ENCODE data around the gene MPZ.

The MPZ gene

DNA sequence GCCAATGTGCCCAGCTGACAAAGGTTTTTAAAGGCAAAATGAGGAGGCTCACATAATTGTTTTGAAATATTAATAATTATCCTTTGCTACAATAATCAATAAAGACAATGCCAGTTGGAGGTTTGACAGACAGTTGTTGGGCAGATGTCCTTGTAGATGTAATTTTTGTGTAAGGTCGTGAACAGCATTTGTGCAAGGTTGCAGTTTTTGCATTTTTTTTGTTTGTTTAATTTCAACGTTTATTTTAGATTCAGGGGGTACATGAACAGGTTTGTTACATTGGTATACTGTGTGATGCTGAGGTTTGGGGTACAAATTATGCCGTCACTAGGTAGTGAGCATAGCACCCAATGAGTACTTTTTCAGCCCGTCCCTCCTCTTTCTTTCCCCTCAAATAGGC, 9.3 kb downstream of the MPZ start:
- Histone ChIP-seq H3K27me3 (ENCODE audit: control insufficient read depth in 5 of 5, insufficient read depth in 4 of 5, low read length in 5 of 5) (no peaks in the 10 kb centered on the region), H3K9ac (ENCODE audit: low read length in 5 of 5) (no peak overlapping the region), H3K36me3 (ENCODE audit: control insufficient read depth in 5 of 5, insufficient read depth in 5 of 5, low read length in 5 of 5) (peaks cover 0 to 4% (median 0%) of the 10 kb centered on the region in 5 donors), H3K4me1 (ENCODE audit: control insufficient read depth in 5 of 5, insufficient read depth in 5 of 5, low read length in 5 of 5) (peaks cover 0 to 14% (median 11%) of the 10 kb centered on the region in 5 donors), H3K4me3 (ENCODE audit: low read depth in 1 of 5, low read length in 5 of 5) (no peak overlapping the region), H3K27ac (ENCODE audit: low read depth, low read length) (no peak overlapping the region), H3K9me3 (ENCODE audit: control insufficient read depth in 5 of 5, low read length in 5 of 5) (no peaks in the 10 kb centered on the region)

DNA sequence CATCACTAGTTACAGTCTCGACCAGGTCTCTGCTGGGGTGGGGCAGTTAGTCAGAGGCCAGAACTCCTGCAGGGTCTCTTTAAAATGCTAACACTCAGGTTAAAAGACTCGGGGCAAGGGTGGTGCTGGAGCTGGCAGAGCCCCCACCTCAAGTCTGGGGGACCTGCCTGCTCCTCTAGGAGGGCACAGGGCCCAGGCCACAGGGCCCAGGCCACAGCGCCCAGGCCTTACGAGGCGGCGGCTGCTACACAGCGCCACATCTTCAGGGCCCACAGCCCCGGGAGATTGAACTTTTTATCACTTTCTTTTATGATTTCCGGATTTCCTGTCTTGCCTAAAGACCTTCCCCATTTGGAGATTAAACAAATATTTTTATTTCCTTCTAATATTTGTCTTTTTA, 10.4 kb downstream of the MPZ start:
- Histone ChIP-seq H3K36me3 (ENCODE audit: control insufficient read depth in 5 of 5, insufficient read depth in 5 of 5, low read length in 5 of 5) (peaks cover 0 to 4% (median 0%) of the 10 kb centered on the region in 5 donors), H3K4me3 (ENCODE audit: low read depth in 1 of 5, low read length in 5 of 5) (no peak overlapping the region), H3K27me3 (ENCODE audit: control insufficient read depth in 5 of 5, insufficient read depth in 4 of 5, low read length in 5 of 5) (no peaks in the 10 kb centered on the region), H3K27ac (ENCODE audit: low read depth, low read length) (no peak overlapping the region), H3K9ac (ENCODE audit: low read length in 5 of 5) (no peak overlapping the region), H3K4me1 (ENCODE audit: control insufficient read depth in 5 of 5, insufficient read depth in 5 of 5, low read length in 5 of 5) (peaks cover 0 to 3% (median 0%) of the 10 kb centered on the region in 5 donors), H3K9me3 (ENCODE audit: control insufficient read depth in 5 of 5, low read length in 5 of 5) (no peaks in the 10 kb centered on the region)

DNA sequence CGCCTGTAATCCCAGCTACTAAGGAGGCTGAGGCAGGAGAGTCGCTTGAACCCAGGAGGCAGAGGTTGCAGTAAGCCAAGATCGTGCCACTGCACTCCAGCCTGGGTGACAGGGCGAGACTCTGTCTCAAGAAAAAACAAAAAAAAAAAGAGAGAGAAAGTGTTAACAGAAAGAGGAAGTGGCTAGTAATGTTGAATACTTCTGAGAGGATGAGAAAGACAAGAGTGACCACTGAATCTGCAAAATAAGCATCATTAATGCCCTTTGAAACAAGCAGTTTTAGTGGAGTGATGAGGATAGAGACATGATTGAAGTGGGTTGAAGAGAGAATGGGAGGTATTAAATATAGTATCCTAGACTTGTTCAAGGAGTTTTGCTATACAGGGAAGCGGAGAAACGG, 11.7 kb downstream of the MPZ start:
- Histone ChIP-seq H3K27me3 (ENCODE audit: control insufficient read depth in 5 of 5, insufficient read depth in 4 of 5, low read length in 5 of 5) (no peaks in the 10 kb centered on the region), H3K9ac (ENCODE audit: low read length in 5 of 5) (no peak overlapping the region), H3K9me3 (ENCODE audit: control insufficient read depth in 5 of 5, low read length in 5 of 5) (no peaks in the 10 kb centered on the region), H3K4me3 (ENCODE audit: low read depth in 1 of 5, low read length in 5 of 5) (no peak overlapping the region), H3K4me1 (ENCODE audit: control insufficient read depth in 5 of 5, insufficient read depth in 5 of 5, low read length in 5 of 5) (no peaks in the 10 kb centered on the region), H3K36me3 (ENCODE audit: control insufficient read depth in 5 of 5, insufficient read depth in 5 of 5, low read length in 5 of 5) (peaks cover 0 to under 1% (median 0%) of the 10 kb centered on the region in 5 donors), H3K27ac (ENCODE audit: low read depth, low read length) (no peak overlapping the region)

DNA sequence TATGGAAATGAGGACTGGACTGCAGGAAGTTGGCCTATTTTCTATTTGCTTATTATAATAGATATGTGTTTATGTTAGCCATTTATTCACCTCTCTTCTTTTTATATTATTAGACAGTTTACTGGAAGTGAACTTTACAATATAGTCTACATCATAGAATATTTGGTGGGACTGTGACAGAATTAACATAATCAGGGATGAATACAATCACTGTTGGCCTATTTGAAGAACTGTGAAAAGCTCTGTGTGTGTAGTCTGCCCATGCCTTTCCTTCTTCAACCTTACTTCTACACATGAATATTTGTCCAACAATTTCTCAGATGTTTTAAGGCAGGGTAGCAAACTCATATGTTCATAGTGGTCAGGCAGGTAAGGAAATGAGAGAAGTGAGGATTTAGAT, 12.4 kb downstream of the MPZ start:
- Histone ChIP-seq H3K27me3 (ENCODE audit: control insufficient read depth in 5 of 5, insufficient read depth in 4 of 5, low read length in 5 of 5) (no peaks in the 10 kb centered on the region), H3K9me3 (ENCODE audit: control insufficient read depth in 5 of 5, low read length in 5 of 5) (no peaks in the 10 kb centered on the region), H3K4me1 (ENCODE audit: control insufficient read depth in 5 of 5, insufficient read depth in 5 of 5, low read length in 5 of 5) (no peaks in the 10 kb centered on the region), H3K36me3 (ENCODE audit: control insufficient read depth in 5 of 5, insufficient read depth in 5 of 5, low read length in 5 of 5) (no peaks in the 10 kb centered on the region), H3K4me3 (ENCODE audit: low read depth in 1 of 5, low read length in 5 of 5) (no peak overlapping the region), H3K27ac (ENCODE audit: low read depth, low read length) (no peak overlapping the region), H3K9ac (ENCODE audit: low read length in 5 of 5) (no peak overlapping the region)

DNA sequence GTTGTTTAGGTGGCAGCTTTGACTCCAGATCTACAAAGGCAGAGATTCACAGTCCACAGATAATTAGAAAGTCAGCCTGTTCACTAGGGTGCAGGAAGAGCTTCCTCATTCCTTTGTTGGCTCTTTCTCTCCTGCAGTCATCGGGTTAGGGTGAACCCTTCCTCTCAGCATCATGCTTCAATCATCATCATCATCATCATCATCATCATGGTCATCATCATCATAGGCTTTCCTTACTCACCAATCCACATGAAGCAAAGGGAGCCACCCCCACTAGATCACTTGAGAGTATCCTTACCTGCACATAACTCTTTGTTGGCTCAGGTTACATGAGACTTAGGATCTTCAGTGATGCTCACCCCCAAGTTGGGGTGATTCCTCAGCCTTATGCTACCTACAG, 19.0 kb downstream of the MPZ start:
- no peaks in the 10 kb centered on the region for H3K4me1 ChIP-seq (ENCODE audit: control insufficient read depth in 5 of 5, insufficient read depth in 5 of 5, low read length in 5 of 5)
- H3K9ac ChIP-seq (ENCODE audit: low read length in 5 of 5) = no peak overlapping the region
- H3K27me3 ChIP-seq (ENCODE audit: control insufficient read depth in 5 of 5, insufficient read depth in 4 of 5, low read length in 5 of 5) = no peaks in the 10 kb centered on the region
- no peaks in the 10 kb centered on the region for H3K9me3 ChIP-seq (ENCODE audit: control insufficient read depth in 5 of 5, low read length in 5 of 5)
- H3K36me3 ChIP-seq (ENCODE audit: control insufficient read depth in 5 of 5, insufficient read depth in 5 of 5, low read length in 5 of 5) = peaks cover 0 to 5% (median 3%) of the 10 kb centered on the region in 5 donors
- no peak overlapping the region for H3K27ac ChIP-seq (ENCODE audit: low read depth, low read length)
- H3K4me3 ChIP-seq (ENCODE audit: low read depth in 1 of 5, low read length in 5 of 5) = no peak overlapping the region

DNA sequence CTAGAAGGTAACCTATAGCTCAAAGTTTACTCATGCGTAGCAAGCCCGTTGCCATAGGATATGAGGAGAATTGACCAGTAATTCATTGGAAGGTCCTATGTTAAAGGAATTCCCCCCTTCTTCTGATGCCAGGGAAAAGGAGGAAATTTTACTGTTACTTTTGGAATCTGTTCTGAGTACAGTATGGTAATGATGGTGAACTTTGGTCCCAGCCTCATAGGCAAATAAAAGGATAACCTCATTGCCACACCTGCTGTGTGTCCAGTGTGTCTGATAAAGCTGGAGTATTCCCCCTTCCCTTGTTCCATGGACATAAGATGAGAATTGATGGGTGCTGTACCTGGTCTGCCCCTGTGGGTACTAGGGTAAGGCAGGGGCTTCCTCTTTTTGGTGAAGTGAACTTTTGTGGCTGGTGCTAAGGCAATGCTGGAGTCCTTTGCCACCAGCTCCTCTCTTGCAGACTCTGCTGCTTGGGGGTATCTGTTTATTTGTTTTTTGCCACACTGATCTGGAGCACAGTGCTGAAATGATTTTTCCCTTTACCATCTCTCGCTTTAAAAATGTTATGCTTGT, 22.2 kb downstream of the MPZ start:
- Histone ChIP-seq H3K4me3 (ENCODE audit: low read depth in 1 of 5, low read length in 5 of 5) (no peak overlapping the region), H3K36me3 (ENCODE audit: control insufficient read depth in 5 of 5, insufficient read depth in 5 of 5, low read length in 5 of 5) (peaks cover 0 to 5% (median 3%) of the 10 kb centered on the region in 5 donors), H3K9me3 (ENCODE audit: control insufficient read depth in 5 of 5, low read length in 5 of 5) (no peaks in the 10 kb centered on the region), H3K27ac (ENCODE audit: low read depth, low read length) (no peak overlapping the region), H3K9ac (ENCODE audit: low read length in 5 of 5) (no peak overlapping the region), H3K4me1 (ENCODE audit: control insufficient read depth in 5 of 5, insufficient read depth in 5 of 5, low read length in 5 of 5) (no peaks in the 10 kb centered on the region), H3K27me3 (ENCODE audit: control insufficient read depth in 5 of 5, insufficient read depth in 4 of 5, low read length in 5 of 5) (no peaks in the 10 kb centered on the region)

DNA sequence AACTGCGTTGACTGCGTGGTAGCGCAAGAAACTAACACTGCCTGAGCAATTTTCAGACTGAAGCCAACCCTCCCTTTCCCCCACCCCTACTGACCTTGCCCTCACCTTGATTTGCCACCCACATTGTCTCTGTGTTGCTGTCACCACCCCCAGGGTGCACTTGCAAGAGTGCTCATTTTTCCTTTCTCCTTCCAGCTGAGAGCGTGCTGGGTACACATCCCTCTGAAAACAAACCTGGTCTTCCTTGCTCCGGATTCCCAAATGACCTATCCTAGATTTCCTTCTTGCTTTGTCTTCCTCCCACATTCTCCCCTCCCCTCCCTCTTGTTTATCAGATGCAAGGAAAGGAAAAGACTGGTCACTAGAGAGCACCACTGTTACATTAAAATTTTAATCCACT, 24.2 kb downstream of the MPZ start:
- no peak overlapping the region for H3K9ac ChIP-seq (ENCODE audit: low read length in 5 of 5)
- no peaks in the 10 kb centered on the region for H3K27me3 ChIP-seq (ENCODE audit: control insufficient read depth in 5 of 5, insufficient read depth in 4 of 5, low read length in 5 of 5)
- H3K4me3 ChIP-seq (ENCODE audit: low read depth in 1 of 5, low read length in 5 of 5) = no peak overlapping the region
- no peak overlapping the region for H3K27ac ChIP-seq (ENCODE audit: low read depth, low read length)
- peaks cover 0 to 5% (median 0%) of the 10 kb centered on the region in 5 donors for H3K36me3 ChIP-seq (ENCODE audit: control insufficient read depth in 5 of 5, insufficient read depth in 5 of 5, low read length in 5 of 5)
- H3K9me3 ChIP-seq (ENCODE audit: control insufficient read depth in 5 of 5, low read length in 5 of 5) = no peaks in the 10 kb centered on the region
- no peaks in the 10 kb centered on the region for H3K4me1 ChIP-seq (ENCODE audit: control insufficient read depth in 5 of 5, insufficient read depth in 5 of 5, low read length in 5 of 5)

DNA sequence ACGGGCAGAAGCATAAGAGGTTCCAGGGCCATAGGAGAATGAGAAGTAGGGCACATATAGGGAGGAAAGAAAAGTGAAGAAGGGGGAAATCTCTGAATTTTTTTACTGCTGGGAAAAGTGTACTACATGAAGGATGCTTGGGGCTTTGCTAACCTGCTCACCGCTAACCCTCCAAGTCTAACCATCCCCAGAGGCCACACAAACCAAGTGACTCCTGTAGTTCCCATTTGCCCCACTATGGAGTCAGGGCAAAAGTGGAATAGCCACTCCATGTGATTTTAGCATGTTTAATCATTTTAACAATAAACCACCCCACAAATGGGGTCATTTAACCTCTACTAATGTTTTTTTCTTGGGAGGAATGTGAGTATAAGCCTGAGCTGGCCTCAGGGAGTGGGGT, 24.7 kb downstream of the MPZ start:
- H3K36me3 ChIP-seq (ENCODE audit: control insufficient read depth in 5 of 5, insufficient read depth in 5 of 5, low read length in 5 of 5) = peaks cover 0 to 5% (median 0%) of the 10 kb centered on the region in 5 donors
- no peaks in the 10 kb centered on the region for H3K9me3 ChIP-seq (ENCODE audit: control insufficient read depth in 5 of 5, low read length in 5 of 5)
- no peaks in the 10 kb centered on the region for H3K27me3 ChIP-seq (ENCODE audit: control insufficient read depth in 5 of 5, insufficient read depth in 4 of 5, low read length in 5 of 5)
- no peak overlapping the region for H3K4me3 ChIP-seq (ENCODE audit: low read depth in 1 of 5, low read length in 5 of 5)
- H3K9ac ChIP-seq (ENCODE audit: low read length in 5 of 5) = no peak overlapping the region
- H3K27ac ChIP-seq (ENCODE audit: low read depth, low read length) = no peak overlapping the region
- H3K4me1 ChIP-seq (ENCODE audit: control insufficient read depth in 5 of 5, insufficient read depth in 5 of 5, low read length in 5 of 5) = no peaks in the 10 kb centered on the region

DNA sequence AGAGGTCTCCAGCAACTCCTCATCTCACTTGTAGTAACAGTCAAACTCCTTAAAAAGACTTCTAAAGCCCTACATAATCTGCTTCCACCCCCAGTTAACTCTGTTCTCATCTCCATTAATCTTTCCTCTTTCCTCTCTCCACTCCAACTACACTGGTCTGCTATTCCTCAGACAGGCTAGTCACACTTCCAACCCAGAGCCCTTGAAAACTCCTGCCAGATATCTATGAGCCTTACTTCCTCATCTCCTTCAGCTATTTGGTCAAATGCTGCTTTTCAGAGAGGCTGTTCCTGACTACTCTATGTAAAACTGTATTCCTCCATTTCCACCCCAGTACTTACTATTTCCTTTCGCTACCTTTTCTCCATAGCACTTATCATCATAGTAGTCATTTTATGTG, 26.8 kb downstream of the MPZ start:
- Histone ChIP-seq H3K4me1 (ENCODE audit: control insufficient read depth in 5 of 5, insufficient read depth in 5 of 5, low read length in 5 of 5) (no peaks in the 10 kb centered on the region), H3K4me3 (ENCODE audit: low read depth in 1 of 5, low read length in 5 of 5) (no peak overlapping the region), H3K36me3 (ENCODE audit: control insufficient read depth in 5 of 5, insufficient read depth in 5 of 5, low read length in 5 of 5) (peaks cover 0 to 5% (median 0%) of the 10 kb centered on the region in 5 donors), H3K27ac (ENCODE audit: low read depth, low read length) (no peak overlapping the region), H3K9ac (ENCODE audit: low read length in 5 of 5) (no peak overlapping the region), H3K27me3 (ENCODE audit: control insufficient read depth in 5 of 5, insufficient read depth in 4 of 5, low read length in 5 of 5) (no peaks in the 10 kb centered on the region), H3K9me3 (ENCODE audit: control insufficient read depth in 5 of 5, low read length in 5 of 5) (no peaks in the 10 kb centered on the region)

DNA sequence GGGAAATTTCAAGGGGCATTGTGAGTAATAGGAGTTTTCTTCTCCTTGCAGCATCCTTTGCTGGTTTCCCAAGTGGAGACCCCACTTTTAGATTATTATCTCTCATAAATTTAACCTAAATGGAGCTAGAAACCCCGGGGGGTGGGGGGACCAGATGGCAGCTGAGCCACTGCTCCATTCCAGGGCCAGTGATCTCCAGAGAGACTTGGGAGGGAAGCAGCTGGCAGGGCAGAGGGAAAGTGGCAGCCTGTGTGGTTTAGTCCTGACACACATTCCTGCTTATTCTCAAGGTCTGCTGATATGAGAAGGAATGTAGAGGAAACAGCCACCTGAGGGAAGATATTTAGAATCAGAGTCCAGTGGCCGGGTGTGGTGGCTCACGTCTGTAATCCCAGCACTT, 34.9 kb downstream of the MPZ start:
- no peak overlapping the region for H3K9ac ChIP-seq (ENCODE audit: low read length in 5 of 5)
- H3K9me3 ChIP-seq (ENCODE audit: control insufficient read depth in 5 of 5, low read length in 5 of 5) = no peaks in the 10 kb centered on the region
- no peak overlapping the region for H3K4me3 ChIP-seq (ENCODE audit: low read depth in 1 of 5, low read length in 5 of 5)
- H3K36me3 ChIP-seq (ENCODE audit: control insufficient read depth in 5 of 5, insufficient read depth in 5 of 5, low read length in 5 of 5) = no peaks in the 10 kb centered on the region
- H3K27me3 ChIP-seq (ENCODE audit: control insufficient read depth in 5 of 5, insufficient read depth in 4 of 5, low read length in 5 of 5) = peaks cover 0 to 3% (median 0%) of the 10 kb centered on the region in 5 donors
- no peak overlapping the region for H3K27ac ChIP-seq (ENCODE audit: low read depth, low read length)
- no peaks in the 10 kb centered on the region for H3K4me1 ChIP-seq (ENCODE audit: control insufficient read depth in 5 of 5, insufficient read depth in 5 of 5, low read length in 5 of 5)

DNA sequence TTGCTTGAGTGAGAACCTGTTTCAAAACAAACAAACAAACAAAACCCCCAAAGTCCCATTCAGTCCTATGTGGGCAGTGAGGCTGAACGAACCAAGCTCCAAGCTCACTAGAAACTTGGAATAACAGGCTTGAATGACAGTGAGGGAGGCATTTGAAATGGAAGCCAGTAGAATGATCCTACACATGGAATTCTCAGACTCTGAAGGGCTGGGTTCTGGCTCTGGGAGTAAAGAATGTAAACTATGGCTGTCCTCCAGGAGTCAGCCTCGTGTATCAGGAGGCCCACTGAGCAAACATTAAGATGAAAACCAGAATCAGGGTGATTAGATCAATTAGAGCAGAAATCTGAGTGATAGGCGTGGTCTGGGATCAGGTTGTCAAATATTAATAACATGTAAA, 36.4 kb downstream of the MPZ start:
- Histone ChIP-seq H3K36me3 (ENCODE audit: control insufficient read depth in 5 of 5, insufficient read depth in 5 of 5, low read length in 5 of 5) (no peaks in the 10 kb centered on the region), H3K4me3 (ENCODE audit: low read depth in 1 of 5, low read length in 5 of 5) (no peak overlapping the region), H3K27me3 (ENCODE audit: control insufficient read depth in 5 of 5, insufficient read depth in 4 of 5, low read length in 5 of 5) (peaks cover 0 to 3% (median 0%) of the 10 kb centered on the region in 5 donors), H3K4me1 (ENCODE audit: control insufficient read depth in 5 of 5, insufficient read depth in 5 of 5, low read length in 5 of 5) (no peaks in the 10 kb centered on the region), H3K9ac (ENCODE audit: low read length in 5 of 5) (no peak overlapping the region), H3K27ac (ENCODE audit: low read depth, low read length) (no peak overlapping the region), H3K9me3 (ENCODE audit: control insufficient read depth in 5 of 5, low read length in 5 of 5) (no peaks in the 10 kb centered on the region)

Data from subcutaneous abdominal adipose tissue (tissue), 5 donors.